A673 (cell line): ENCODE data around the gene TTYH1. TPM values are rescaled to one million over a fixed set of nuclear protein-coding genes. Genes with fewer than 3 reads are reported as not detected.

Experiments
- BruUV-seq: library from RNA; stranded (reverse); fragments of 400-500 nt; replicated peaks from 2 replicates; lab custom pipeline; 2021; lab: Mats Ljungman, UMichigan
- CTCF ChIA-PET: fragments of 300-600 bp; sonication (Branson Sonifier 250); formaldehyde crosslinking; loops from one replicate; lab custom pipeline; 2022; ENCODE audit warnings: antibody characterized with exemption; lab: Charles Lee
- POLR2A ChIA-PET: fragments of 300-600 bp; sonication (Branson Sonifier 250); formaldehyde crosslinking; loops from one replicate; lab custom pipeline; 2022; ENCODE audit warnings: antibody characterized with exemption; ENCODE audit not compliant: low non-redundant PET; lab: Charles Lee
- DNase-seq: peaks from one replicate; pipeline ENCODE4 v3.0.0-alpha.2; 2015; ENCODE audit warnings: low spot score
- H3K27ac ChIP-seq: fragments of 200-600 bp; sonication (generic); 2 replicates; pipeline ENCODE4 v1.5.1; 2016; ENCODE audit warnings: mixed run types, low read depth, mild to moderate bottlenecking, mixed read lengths, antibody characterized with exemption, low read length; ENCODE audit not compliant: poor library complexity, severe bottlenecking
- H3K27me3 ChIP-seq: fragments of 200-600 bp; sonication (generic); replicated peaks from 2 replicates; pipeline ENCODE4 v1.6.1; 2017; ENCODE audit warnings: mixed run types, low read depth, mild to moderate bottlenecking, mixed read lengths, antibody characterized with exemption, low read length; ENCODE audit not compliant: insufficient read depth, poor library complexity
- H3K36me3 ChIP-seq: fragments of 200-600 bp; sonication (generic); 2 replicates; pipeline ENCODE4 v1.6.1; 2016; ENCODE audit warnings: mixed run types, mild to moderate bottlenecking, mixed read lengths, antibody characterized with exemption, low read length; ENCODE audit not compliant: insufficient read depth, poor library complexity, severe bottlenecking
- H3K4me1 ChIP-seq: fragments of 200-600 bp; sonication (generic); 2 replicates; pipeline ENCODE4 v1.6.1; 2017; ENCODE audit warnings: mixed run types, mild to moderate bottlenecking, mixed read lengths, antibody characterized with exemption, low read length; ENCODE audit not compliant: insufficient read depth, poor library complexity, severe bottlenecking
- H3K4me3 ChIP-seq: fragments of 200-600 bp; sonication (generic); 2 replicates; pipeline ENCODE4 v1.5.1; 2016; ENCODE audit warnings: low read depth, mixed run types, mild to moderate bottlenecking, mixed read lengths, low read length; ENCODE audit not compliant: poor library complexity, severe bottlenecking
- H3K9me3 ChIP-seq: fragments of 200-600 bp; sonication (generic); 2 replicates; pipeline ENCODE4 v1.6.1; 2016; ENCODE audit warnings: mixed run types, low read depth, mild to moderate bottlenecking, mixed read lengths, antibody characterized with exemption, low read length; ENCODE audit not compliant: poor library complexity, severe bottlenecking
- EZH2 ChIP-seq: fragments of 200-600 bp; sonication (generic); IDR thresholded peaks from 2 replicates; pipeline ENCODE4 v1.6.1; 2017; ENCODE audit warnings: borderline replicate concordance, low read depth, mild to moderate bottlenecking, mixed read lengths, antibody characterized with exemption, low read length; ENCODE audit not compliant: poor library complexity, severe bottlenecking
- intact Hi-C: fragments of 100-400 bp; cut with micrococcal nuclease; formaldehyde crosslinking; loops from one replicate; pipeline ENCODE4 v1.10.0; 2022; ENCODE audit not compliant: unreplicated experiment
- total RNA-seq: library from RNA; stranded (reverse); gene quantifications from 2 replicates; pipeline ENCODE4 v1.2.3, GENCODE V29; 2021
- TF ChIP-seq, protein P1 (sequence below): fragments of 300-800, 200-600 bp; sonication (generic); conservative IDR thresholded peaks from 2 replicates; pipeline ENCODE4 v1.5.1; 2017; ENCODE audit warnings: low read depth, mild to moderate bottlenecking, antibody characterized with exemption, low read length, moderate library complexity, mixed read lengths

The TTYH1 gene
- total RNA-seq, 1 experiment from 2014 or later = 3.0 TPM

DNA sequence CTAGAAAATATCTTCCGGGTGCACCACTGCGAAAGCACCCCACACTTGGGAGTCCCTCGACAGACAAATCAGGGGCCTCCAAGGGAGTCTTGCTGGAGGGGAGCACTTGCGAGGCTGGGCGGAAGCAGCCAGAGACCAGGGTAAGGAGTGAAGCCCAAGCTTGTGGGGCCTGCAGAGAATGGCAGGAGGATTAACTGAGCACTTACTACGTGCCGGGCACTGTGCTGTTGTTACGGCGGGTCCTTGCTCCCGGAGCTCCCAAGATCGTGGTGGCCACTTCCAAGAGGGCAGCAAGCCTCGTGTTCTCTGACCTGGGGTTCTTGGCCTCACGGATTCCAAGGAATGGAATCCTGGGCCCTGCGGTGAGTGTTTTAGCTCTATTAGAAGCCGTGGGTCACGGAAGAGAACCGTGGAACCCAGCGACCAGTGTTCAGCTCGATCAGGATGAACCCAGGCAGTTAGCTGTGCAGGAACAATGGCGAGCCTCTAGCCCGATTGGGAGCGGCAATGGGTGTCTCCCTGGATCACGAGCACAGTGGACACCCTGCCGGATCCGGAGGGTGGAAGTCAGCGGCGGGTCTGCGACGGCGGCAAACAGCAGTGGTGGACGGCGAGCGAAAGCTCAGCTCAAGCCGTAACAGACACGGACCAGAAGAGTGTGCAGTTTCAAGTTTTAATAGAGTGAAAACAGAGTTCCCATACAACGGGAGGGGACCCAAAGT is 9.6 kb downstream of the TTYH1 start:
- Histone ChIP-seq H3K4me3 (no peak overlapping the region), H3K4me1 (no peaks in the 10 kb centered on the region), H3K36me3 (no peaks in the 10 kb centered on the region), H3K9me3 (no peaks in the 10 kb centered on the region), H3K27ac (no peak overlapping the region), H3K27me3 (peaks cover 3% of the 10 kb centered on the region)
- intact Hi-C loops = no loop called here
- ChIA-PET CTCF (no interaction called here), POLR2A (no interaction called here)
- DNase-seq = no peak
- no peak for TF ChIP-seq EZH2
- TF ChIP-seq, protein P1, sequence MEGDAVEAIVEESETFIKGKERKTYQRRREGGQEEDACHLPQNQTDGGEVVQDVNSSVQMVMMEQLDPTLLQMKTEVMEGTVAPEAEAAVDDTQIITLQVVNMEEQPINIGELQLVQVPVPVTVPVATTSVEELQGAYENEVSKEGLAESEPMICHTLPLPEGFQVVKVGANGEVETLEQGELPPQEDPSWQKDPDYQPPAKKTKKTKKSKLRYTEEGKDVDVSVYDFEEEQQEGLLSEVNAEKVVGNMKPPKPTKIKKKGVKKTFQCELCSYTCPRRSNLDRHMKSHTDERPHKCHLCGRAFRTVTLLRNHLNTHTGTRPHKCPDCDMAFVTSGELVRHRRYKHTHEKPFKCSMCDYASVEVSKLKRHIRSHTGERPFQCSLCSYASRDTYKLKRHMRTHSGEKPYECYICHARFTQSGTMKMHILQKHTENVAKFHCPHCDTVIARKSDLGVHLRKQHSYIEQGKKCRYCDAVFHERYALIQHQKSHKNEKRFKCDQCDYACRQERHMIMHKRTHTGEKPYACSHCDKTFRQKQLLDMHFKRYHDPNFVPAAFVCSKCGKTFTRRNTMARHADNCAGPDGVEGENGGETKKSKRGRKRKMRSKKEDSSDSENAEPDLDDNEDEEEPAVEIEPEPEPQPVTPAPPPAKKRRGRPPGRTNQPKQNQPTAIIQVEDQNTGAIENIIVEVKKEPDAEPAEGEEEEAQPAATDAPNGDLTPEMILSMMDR = no peak
- no TSS peak for BruUV-seq

DNA sequence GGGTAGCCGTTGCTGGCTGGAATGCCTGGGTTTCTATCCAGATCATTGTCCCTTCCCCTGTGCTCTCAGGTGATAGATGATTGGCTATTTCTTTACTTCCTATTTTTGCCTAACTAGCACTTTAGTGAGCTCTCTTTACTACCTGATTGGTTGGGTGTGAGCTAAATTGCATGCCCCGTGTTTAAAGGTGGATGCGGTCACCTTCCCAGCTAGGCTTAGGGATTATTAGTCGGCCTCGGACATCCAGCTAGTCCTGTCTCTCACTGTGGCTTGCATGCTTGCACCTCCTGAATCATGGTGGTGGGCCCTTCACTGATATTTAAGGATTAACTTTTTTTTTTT is 10.1 kb downstream of the TTYH1 start:
- H3K4me3 ChIP-seq = no peak overlapping the region
- intact Hi-C loops = no loop called here
- H3K27ac ChIP-seq = no peak overlapping the region
- TF ChIP-seq, protein P1 = no peak
- no peak for TF ChIP-seq EZH2
- DNase-seq = no peak
- ChIA-PET POLR2A (no interaction called here), CTCF (no interaction called here)
- H3K9me3 ChIP-seq = no peaks in the 10 kb centered on the region
- H3K27me3 ChIP-seq = peaks cover 4% of the 10 kb centered on the region
- BruUV-seq = no TSS peak
- no peaks in the 10 kb centered on the region for H3K36me3 ChIP-seq
- peaks cover 4% of the 10 kb centered on the region for H3K4me1 ChIP-seq

DNA sequence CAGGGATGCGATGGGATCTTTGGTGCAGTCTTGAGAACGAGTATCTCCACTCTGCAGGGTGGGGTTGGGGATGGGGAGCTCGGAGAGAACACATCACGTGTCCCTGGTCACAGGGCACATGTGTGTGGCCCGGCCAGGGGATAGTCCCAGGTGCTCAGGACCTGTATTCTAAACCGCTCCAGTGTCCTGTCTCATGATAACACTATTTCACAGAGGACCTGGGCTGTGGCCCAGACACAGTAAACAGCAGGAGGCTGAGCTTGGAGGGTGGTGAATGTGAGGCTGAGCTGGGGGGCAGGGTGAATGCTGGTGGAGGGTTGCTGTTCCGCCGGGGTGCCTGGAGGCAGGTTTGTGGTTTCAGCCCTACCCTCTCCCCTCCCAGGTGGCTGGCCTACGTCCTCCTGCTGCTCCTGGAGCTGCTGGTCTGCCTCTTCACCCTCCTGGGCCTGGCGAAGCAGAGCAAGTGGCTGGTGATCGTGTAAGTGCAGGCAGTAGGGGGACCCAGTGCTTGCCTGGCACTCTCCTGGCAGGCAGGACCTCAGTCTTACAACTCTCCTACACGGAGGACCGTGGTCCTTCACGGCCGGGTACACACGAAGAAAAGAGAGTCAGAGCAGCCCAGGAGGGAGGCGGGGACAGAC is 11.1 kb downstream of the TTYH1 start:
- BruUV-seq = no TSS peak
- intact Hi-C loops = no loop called here

More for the DNA sequence above, 11.1 kb downstream of the TTYH1 start:
- Histone ChIP-seq H3K27ac (no peak overlapping the region), H3K4me3 (no peak overlapping the region), H3K27me3 (peaks cover 4% of the 10 kb centered on the region), H3K4me1 (peaks cover 12% of the 10 kb centered on the region), H3K36me3 (no peaks in the 10 kb centered on the region), H3K9me3 (no peaks in the 10 kb centered on the region)
- CTCF ChIA-PET = no interaction called here
- no peak for TF ChIP-seq EZH2
- TF ChIP-seq, protein P1 = no peak
- DNase-seq = no peak
- POLR2A ChIA-PET = no interaction called here
